Renal cortex interstitium (tissue), 11 donors: ENCODE measurements around the gene SOX6. TPM values are rescaled to one million over a fixed set of nuclear protein-coding genes. Genes with fewer than 3 reads are reported as not detected.
A peak's percentile ranks its signal among the peaks of the same experiment; 100 is the strongest.
"Not testable (repeated sequence)": the region's sequence is repeated elsewhere in the genome, so short reads cannot be mapped to it uniquely, and the experiment has no call there.

ENCODE experiments used
- DNase-seq, 11 donors: peaks; one replicate each; pipeline ENCODE4 v3.0.0-alpha.2; 2013; ENCODE audit warnings: low read depth in 9 of 11, low spot score in 4 of 11; ENCODE audit errors: extremely low read depth in 1 of 11
- polyA plus RNA-seq, 3 donors: library from polyadenylated mRNA; unstranded; fragments of 120-200 nt; gene quantifications; one replicate each; pipeline ENCODE4 v1.2.1, GENCODE V29; 2013; ENCODE audit not compliant: insufficient read length in 3 of 3

Gene SOX6
- polyA plus RNA-seq, 3 donors = 20.4 to 24.9 (median 21.0) TPM

- DNase-seq = no peak
Measured at GRCh38 chr11:16178273-16178672, 178.1 kb downstream of the SOX6 start.

GRCh38 chr11:16177688-16178087, 178.7 kb downstream of the SOX6 start:
- no peak for DNase-seq

GRCh38 chr11:16173798-16174197, 182.5 kb downstream of the SOX6 start:
- DNase-seq = no peak

DNA sequence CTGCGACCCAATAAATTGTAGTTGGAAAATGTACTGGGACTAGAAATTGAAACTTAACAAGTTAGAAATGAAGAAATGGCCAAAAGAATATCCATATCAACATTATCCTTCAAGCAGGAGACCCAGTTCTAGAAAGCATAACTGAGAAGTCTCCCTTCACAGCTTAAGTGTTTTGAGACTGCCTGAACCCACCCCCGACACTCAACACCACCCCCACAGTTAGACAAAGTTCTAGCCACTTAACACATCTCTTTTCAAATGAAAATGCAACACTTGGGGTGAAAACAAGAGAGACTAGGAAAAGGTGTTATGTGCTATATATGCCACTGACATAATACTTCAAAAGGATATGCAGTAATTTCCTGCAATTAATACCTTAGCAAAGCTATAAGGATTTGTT, 184.5 kb downstream of the SOX6 start:
- DNase-seq = no peak

GRCh38 chr11:16169956-16170847, 186.1 kb downstream of the SOX6 start:
- no peak for DNase-seq

DNA sequence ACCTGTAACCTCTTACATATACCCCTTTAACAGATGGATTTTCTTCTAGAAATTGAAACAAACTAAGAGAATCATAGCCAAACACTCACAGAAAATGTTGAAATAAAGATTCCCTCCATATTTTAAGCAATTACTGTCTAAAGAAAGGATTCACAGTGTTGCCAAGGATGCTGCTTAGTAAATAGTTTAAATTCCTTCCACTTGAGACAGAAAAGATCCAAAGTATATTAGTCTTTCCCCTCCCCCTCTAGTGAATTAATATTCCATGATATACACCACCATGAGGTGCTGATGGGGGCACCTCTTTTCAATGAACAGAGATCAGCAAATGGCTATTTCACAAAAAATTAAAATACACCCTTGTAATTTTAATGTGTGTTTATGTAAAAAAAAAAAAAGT, 186.8 kb downstream of the SOX6 start:
- no peak for DNase-seq

DNA sequence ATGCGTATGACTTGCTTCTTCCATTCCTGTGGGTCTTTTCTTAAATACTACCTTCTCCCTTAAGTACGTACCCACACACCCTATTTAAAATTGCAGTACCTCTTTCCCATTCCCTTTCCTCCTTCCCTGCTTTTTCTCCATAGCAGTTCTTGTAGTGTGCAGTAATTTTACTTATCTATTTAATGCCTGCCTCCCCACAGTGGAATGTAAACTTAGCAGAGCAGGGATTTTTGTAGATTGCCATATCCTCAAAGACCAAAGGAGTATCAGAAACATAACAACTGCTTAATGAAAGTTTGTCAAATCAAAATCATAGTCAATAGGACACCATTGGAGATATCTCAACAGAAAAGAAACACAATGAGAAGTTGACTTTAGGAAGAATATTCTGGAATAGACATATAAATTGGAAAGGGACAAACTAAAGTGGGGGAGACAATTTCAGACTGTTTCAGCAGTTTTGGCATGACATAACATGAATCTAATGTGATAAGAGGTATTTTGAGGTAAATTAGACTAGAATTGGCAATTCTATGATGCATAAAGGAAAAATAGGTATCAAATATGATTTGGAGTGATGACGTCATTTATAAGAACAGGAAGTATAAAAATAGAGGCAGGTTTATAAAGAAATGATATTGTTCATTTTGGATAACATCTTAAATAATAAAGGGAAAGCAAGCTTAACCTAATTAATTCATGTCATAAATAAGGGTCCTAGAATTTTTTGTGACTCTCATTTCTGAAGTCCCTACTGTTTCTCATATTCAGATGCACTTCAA, 188.4 kb downstream of the SOX6 start:
- DNase-seq = no peak

DNA sequence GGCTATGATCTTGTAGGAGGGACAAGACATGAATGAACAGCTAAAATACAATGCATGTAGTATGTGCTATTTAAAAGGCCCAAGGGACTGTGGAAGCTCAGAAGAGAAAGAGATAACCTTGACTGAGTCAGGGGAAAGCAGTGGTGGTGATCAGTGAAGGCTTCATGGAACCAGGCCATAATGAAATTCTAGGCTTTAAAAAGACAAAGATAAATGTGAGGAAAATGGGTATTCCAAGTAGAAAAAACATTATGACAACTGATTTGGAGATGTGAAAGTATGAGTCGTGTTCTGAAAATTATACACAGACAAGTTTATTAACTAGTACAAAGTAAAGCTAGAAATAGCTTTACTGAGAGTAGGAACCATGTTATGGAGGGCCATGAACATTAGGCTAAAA, 189.8 kb downstream of the SOX6 start:
- no peak for DNase-seq

DNA sequence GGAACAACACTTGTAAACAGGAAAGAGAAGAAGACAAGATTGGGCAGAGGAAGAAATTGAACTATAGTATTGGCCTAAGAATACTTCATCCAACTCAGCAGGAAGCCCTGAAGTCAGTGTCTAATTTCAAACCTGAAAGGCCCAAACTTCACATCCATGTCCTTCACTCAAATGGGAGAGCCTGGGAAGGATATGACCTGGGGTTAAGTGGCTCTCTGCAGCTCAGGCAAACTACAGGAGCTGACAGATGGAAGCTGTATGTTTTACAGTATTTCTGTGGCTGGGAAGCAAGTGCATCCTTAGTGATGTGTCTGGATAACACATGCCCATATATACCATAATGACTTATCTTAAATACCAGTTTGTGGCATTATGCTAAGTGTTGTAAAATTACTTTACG, 196.2 kb downstream of the SOX6 start:
- DNase-seq = no peak

DNA sequence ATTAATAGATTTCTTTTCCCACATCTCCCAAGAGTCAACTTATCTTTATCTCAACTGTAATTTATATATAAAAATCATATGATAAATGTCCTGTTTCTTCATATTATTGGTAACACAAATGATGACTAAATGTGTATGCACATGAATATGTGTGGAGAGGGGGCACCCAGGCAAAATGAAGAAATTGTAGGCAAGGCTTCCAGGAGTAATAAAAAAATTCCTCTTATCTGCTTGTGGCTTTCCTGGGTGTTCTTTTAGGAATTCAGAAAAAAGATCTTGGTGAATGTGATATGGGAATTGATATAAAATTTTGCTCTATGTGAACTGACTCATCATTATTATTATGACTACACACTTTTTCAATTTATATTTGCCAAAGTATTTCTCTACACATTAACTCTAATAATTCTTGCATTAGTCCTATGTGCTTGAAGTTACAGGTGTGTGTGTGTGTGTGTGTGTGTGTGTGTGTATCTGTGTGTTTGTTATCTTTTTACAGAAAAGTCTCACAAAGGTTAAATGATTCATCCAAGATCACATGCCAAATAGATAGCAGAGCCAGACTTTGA, 197.8 kb downstream of the SOX6 start:
- no peak for DNase-seq

GRCh38 chr11:16157327-16157726, 199.0 kb downstream of the SOX6 start:
- no peak for DNase-seq

- DNase-seq = no peak
Measured at GRCh38 chr11:16155448-16155847, 200.9 kb downstream of the SOX6 start.

- no peak for DNase-seq
Measured at GRCh38 chr11:16154715-16155396, 201.5 kb downstream of the SOX6 start.

DNA sequence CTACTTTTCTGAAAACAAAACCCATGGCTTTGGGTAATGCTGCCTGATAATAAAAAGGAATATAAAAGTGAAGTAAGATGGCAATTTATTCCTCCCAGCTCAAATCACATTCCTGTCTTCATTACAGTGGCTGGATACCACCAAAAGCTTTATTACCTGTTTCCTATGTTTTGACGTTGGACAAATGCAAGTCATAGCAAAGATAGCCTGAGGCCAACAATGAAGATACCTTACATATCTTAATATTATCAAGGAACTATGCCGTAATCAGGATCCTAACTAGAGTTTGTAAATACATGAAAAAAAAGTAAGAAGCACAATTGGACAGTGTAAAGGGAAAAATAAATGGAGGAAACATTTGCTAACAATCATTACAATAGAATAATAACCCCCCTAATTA, 202.4 kb downstream of the SOX6 start:
- DNase-seq = no peak

GRCh38 chr11:16151138-16151537, 205.2 kb downstream of the SOX6 start:
- no peak for DNase-seq

- no peak for DNase-seq
Measured at GRCh38 chr11:16149476-16149875, 206.9 kb downstream of the SOX6 start.

GRCh38 chr11:16148301-16148931, 207.9 kb downstream of the SOX6 start:
- peak; percentile 39 to 70 (median 51) for DNase-seq

GRCh38 chr11:16146980-16147379, 209.4 kb downstream of the SOX6 start:
- not testable (repeated sequence) for DNase-seq

- DNase-seq = not testable (repeated sequence)
Measured at GRCh38 chr11:16141614-16142013, 214.7 kb downstream of the SOX6 start.
